Stimulated activated CD8-positive, alpha-beta memory T cell treated with anti-CD3 and anti-CD28 coated beads, Interleukin-12 subunit alpha, Interleukin-12 subunit beta, amount 100 ng/mL, for 4 hours (primary cell): ENCODE results near the gene ITPK1.
"Not testable (repeated sequence)": the region's sequence is repeated elsewhere in the genome, so short reads cannot be mapped to it uniquely, and the experiment has no call there.

ENCODE experiments used
- DNase-seq: peaks from one replicate; pipeline ENCODE4 v3.0.0-alpha.2; 2020; ENCODE audit warnings: low read depth

Gene ITPK1

DNA sequence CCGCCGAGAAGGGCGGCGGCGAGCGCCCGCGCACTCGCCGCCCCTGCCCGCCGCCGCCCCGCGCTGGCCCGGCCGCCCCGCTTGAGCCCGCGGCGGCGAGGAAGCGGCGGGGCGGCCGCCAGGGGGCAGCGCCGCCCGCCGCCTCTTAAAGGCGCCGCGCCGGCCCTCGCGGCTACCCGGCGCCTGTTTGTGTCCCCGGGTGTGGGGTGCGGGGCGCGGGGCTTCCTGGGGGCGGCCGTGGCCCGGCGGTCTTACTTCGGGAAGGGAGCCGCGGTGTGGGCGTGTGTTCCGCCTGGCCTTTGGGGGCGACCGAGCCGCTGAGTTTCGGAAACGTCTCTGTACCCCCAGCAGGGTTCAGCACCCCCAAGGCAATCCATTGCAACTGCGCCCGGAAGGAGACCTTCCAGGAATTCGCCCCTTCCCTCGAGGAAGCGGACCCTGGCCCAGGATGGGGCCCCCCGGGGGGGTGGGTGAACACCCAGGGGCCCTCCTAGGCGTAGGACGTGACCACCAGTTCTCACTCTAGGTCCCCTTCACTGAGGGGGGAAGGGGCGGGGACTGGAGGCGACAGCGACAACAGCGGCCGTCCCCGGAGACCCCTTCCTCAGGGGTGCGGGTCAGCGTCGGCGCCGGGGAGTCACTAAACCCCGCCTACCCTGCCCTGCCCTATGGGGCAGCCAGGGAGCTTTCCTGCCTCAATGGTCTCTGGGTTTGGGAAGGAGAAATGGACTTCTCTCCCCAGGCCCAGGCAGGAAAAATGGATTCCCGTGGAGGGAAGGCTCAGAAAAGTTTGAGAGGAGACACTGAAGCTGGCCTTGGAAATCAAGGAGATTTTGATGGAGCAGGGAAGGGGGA is at the start of gene ITPK1:
TSS of gene ITPK1 (minus strand) at position 105 of the 855 bp plus-strand sequence. CDS start 762 bp downstream, outside the sequence.
- peak; percentile 42 for DNase-seq

DNA sequence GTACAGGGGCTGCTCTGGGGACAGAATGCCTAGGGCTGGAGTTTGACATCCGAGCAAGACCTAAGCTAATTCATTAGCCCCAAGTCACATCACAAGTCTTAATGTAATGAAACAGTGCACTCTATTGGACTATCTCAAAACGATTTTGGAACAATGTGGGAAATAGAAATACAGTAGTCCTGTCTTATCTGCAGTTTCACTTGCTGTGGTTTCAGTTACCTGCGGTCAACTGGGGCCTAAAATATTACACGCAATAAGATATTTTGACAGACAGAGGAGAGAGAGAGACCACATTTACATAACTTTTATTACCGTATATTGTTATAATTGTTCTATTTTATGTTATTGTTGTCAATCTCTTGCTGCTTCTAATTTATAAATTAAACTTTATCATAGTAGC is 47.8 kb upstream of the ITPK1 start:
- no peak for DNase-seq

DNA sequence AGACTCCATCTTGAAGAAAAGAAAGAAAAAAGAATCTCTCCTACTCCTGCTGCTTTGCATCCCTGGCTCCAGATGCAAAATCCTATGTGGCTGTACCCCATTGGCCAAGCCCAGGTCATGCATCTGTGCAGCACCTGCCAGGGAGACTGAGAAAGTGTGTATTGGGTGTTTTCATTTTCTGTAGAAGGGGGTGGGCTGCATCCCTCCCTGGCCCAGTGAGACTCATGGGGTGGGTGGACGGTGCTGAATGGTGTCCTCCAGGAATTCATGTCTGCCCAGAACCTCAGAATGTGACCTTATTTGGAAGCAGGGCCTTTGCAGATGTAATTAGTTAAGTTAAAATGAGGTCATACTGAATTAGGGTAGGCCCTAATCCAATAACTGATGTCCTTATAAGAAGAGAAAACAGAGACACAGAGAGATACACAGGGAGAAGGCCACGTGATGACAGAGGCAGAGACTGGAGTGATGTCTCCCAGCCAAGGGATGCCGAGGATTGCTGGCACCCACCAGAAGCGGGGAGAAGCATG is 45.8 kb upstream of the ITPK1 start:
- DNase-seq: no peak

DNA sequence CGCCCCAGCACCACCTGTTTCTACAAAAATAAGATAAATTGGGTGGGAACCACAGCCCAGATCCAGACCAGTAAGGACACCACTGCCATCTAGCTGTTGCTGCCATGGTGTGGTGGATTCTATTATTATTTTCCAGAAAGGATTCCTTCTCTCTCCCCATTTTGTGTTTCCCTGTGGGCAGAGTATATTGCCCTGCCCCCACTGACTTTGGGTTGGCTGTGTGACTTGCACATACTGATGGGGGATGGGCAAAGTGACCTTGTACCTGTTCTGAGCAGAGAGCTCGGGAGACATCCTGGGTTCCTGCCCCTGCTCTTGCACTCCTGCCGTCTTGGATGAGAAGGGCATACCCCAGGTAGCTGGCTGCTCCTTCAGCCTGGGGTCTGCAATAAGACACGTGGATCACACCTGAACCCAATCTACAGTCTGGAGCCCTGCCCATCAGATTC is 44.7 kb upstream of the ITPK1 start:
- DNase-seq: no peak

DNA sequence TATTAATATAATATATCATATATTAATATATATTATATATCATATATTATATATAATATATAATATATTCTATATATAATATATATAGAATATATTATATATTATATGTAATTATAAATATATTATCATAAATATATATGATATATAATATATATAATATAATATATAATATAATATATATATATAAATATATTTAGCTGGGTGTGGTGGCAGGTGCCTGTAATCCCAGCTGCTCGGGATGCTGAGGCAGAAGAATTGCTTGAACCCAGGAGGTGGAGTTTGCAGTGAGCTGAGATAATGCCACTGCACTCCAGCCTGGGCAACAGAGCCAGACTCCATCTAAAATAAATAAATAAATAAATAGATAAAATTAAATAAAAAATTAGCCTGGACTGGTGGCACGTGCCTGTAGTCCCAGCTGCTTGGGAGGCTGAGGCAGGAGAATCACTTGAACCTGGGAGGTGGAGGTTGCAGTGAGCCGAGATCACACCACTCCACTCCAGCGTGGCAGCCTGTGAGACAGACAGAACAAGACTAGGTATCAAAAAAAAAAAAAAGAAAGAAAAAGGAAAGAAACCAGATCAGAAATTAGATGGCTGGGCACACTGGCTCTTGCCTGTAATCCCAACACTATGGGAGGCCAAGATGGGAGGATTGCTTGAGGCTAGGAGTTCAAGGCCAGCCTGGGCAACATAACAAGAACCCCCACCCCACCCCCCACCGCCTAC is 44.1 kb upstream of the ITPK1 start:
- not testable (repeated sequence) for DNase-seq

DNA sequence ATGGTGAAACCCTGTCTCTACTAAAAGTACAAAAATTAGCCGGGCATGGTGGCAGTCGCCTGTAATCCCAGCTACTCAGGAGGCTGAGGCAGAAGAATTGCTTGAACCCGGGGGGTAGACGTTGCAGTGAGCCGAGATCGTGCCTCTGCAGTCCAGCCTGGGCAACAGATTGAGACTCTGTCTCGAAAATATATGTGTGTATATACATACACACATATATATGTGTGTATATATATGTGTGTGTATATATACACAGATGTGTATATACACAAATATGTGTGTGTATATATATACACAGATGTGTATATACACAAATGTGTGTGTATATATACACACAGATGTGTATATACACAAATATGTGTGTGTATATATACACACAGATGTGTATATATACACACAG is 42.6 kb upstream of the ITPK1 start:
- not testable (repeated sequence) for DNase-seq

DNA sequence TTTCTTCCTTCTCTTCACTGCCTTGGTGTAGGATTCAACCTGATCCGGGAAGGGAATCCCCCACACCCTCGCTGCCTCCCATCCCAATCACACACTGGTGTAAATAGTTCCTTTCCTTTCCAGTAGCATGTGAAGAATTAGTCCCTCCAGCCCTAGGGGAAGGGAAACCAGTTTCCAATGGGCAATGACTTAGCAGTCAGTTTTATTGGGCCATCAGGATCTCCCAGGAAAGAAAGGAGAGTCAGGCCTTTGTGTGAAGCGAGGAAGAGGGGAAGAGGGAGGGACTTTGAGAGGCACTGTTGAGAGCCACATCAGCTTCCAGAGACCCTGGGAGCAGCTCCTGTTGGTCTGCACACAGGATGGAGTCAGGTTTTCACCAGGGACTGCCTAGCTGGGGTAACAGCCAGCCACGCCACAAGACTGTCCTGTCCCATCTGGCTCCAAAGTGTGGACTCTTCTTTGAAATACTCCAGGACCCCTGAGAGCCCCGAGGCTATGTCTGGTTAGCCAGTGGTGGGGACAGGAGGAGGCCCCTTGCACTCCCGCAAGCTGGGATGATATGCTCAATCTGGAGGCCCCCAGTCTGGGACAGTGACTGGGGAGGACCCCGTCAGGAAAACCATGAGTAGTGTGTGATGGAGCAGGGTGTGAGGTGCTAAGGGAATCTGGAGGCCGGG is 41.1 kb upstream of the ITPK1 start:
- DNase-seq: no peak

DNA sequence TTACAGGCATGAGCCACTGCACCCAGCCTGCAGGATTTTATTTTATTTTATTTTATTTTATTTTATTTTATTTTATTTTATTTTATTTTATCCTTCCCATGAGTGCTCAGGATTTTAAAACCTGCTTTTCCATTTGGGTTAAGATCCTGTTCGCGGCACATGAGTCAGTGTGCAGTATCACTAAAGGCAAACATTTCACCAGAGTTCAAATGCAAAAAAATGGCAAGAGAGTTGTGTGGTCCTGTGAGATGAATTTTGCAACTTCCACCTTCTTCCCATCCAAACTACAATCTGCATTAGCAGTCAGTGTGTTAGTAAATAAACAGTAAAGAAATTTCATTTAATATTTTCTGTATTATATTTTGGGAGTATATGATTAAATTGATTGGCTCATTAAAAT is 39.9 kb upstream of the ITPK1 start:
- no peak for DNase-seq

DNA sequence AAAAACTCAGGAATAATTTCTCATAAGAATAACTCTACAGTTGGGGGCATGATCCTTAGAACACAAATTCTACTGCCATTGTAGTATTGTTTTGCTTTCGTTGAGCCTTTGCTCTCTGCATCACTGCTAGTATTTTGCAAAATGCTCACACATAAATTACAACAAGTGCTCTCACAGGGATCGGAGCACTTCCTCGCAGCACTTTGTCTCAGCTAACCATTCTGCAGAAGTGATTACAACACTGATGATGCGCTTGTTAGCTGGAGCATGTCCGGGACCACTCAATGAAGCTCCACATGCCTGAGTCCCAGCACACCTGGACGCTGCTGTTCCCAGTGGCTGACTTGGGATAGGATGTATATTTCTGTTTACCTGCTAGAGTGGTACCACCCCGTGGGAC is 37.4 kb upstream of the ITPK1 start:
- DNase-seq: no peak

DNA sequence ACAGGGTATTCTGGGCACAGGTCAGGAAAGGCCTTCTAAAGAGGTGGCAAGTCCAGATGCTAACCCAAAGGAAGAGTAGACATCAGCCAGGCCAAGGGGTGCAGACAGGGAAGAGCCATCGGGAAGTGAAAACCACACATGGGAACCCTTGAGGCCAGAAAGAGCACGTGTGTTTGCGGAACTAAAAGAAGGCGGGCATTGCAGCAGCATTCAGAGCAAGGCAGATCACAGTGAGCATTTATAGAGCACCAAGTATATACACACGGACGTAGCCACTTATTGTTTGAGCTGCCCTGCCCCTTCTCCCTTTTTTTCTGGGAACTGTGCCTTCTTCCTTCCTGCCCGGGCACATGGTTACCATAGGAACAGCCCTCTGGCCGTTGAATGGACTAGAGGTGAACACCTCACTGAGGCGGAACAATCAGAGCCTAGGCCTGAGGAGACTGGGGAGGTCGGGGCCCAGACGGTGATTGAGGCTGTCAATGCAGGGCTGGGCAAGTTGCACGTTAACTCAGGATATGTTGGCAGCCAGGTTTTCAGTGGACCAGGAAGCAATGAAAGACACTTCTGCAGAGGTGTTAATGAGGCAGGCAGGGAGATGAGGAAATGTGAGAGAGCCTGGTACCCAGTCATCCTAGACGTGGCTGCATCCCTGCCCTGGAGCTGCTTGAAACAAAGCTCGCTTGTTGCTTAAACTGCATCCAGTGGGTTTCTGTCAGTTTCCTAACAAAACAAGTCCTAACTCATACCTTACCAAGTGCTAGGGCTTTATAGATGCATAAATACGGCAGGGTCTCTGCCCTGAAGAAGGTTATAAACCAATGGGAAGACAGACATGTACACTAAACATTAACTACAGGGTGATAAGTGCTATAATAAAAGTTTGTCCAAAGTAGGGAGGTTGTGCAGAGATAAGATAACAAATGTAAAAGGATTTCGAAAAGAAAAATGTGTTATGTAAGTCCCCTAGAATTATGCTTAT is 34.8 kb upstream of the ITPK1 start:
- no peak for DNase-seq

DNA sequence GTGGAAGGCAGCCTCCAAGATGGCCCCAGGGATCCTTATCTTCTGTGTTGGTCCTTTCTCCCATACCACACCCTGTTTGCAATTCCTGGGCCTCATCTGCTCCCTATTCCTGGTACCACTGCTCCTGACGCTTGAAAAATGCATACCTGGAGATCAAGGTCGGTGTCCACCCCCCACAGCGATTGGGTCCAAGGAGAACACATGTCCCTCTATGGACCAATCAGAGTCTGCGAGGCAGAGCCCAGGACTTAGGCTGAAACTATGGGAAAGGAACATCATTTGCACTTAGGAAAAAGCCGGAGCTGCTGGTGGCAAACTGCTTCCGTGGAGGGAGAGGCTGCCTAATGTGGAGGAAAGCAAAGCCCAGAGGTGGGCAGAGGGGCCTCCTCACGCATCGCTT is 33.3 kb upstream of the ITPK1 start:
- DNase-seq: no peak

DNA sequence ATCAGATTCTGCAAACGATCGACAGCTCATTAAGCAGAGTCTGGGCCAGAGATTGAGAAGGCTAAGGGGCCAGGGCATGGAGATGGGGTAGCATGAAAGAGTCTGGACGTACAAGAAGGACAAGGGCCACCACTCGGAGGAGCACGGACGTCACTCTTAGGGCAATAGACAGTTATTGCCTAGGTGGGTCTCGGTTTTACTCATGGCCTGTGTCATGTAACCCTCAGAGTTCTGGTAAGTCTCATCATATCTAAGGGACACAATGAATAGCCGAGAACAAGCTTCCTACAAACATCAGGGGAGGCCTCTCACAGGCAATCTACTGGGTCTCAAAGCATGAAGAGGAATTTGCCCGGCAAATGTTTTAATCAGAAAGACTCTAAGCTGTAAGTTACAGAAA is 30.4 kb upstream of the ITPK1 start:
- no peak for DNase-seq

DNA sequence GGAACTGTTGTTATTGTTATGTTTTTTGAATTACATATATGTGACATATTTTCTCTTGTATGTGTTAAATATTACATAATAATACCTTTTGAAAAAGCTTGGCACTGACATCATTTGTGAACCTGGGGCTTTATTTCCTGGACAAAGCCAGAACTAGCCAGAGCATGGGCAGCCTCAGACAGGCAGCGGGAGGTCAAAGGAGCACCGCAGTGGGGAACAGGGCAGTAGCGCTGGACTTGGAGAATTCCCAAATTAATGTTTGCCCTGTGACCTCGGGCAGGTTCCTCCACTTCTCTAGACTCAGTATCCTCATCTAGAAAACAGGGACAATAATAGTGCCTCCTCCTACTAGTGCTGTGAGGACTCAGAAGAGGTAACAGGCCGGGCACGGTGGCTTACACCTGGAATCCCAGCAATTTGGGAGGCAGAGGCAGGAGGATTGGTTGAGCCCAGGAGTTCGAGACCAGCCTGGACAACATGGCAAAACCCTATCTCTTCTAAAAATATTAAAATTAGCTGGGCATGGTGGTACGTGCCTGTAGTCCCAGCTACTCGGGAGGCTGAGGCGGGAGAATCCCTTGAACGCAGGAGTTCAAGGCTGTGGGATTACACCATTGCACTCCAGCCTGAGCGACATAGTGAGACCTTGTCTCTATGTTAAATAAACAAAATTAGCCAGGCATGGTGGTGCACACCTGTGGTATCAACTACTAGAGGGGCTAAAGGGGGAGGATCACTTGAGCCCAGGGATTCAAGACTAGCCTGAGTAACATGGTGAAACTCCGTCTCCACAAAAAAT is 27.3 kb upstream of the ITPK1 start:
- no peak for DNase-seq

DNA sequence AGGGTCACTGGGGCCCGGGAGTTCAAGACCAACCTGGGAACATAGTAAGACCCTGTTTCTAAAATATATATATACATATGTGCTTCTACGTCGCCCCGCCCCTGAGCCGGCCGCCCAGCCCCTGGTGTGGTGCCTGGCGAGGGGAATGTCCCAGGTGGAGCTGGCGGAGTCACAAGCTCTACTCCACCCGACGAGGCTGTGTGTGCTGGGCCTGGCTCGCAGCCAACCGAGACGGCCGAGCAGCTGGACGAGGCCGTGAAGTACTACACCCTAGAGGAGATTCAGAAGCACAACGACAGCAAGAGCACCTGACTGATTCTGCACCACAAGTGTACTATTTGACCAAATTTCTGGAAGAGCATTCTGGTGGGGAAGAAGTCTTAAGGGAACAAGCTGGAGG is 22.1 kb upstream of the ITPK1 start:
- no peak for DNase-seq

DNA sequence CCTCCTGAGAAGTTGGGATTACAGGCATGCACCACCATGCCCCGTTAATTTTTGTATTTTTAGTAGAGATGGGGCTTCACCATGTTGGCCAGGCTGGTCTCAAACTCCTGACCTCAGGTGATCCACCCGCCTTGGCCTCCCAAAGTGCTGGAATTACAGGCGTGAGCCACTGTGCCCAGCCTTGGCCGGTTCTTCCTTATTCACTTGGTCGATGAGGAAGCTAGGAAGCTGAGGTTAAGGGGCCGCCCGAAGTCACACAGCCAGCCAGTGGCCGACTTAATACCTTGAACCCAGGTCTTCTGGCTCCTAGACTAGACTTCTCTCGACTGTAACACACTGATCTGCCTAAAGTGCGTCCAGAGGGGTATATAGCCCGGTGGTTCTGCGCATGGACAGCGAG is 20.8 kb upstream of the ITPK1 start:
- DNase-seq: not testable (repeated sequence)

DNA sequence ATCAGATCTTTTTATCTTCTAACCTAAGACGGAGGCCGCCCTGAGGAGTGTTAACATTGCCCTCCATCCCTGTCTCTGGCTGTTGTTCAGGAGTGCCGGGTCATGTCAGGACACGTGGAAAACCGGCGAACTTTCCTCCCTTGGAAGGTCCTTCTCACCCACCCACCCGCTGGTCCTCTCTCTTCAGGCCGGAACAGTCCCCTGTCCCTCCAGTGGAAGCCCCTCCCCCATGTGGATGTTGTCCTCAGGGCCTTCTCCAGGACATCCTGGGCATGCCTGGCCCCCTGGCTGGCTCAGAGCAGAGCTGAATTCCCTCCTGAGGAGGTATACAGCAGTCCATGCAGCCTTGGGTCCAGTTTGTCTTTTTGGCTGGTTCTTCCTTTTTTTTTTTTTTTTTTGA is 20.3 kb upstream of the ITPK1 start:
- no peak for DNase-seq

DNA sequence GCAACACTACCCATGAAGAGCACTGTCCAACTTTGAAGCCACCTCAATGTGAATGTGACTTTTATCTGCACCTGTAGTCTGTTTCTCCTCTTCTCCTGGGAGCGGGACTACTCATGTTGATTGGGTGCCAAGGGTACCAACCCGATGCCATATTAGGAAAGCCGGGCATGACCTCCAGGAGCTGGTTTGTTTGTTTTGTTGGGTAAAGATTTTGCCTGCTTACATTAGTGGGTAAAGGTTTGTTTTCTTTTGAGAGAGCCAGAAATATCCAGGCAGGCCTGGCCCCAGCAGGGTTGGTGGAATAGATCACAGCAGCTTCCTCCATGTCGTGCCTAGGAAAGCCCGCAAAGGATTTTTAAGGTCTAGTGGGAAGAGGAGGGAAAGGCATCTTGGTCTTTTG is 19.7 kb upstream of the ITPK1 start:
- no peak for DNase-seq

DNA sequence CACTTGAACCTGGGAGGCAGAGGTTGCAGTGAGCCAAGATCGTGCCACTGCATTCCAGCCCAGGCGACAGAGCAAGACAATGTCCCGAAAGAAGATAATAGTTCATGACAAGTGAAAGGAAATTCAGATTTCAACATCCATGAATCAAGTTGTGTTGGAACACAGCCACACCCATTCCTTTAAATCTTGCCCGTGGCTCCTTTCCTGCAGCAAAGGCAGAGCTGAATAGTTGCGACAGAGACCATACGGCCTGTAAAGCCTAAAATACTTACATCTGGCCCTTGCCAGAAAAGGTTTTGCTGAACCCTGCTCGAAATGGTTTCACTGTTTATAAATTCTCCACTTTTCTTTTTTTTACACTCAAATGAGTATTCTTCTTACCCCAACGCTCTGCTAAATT is 17.7 kb upstream of the ITPK1 start:
- DNase-seq: no peak

DNA sequence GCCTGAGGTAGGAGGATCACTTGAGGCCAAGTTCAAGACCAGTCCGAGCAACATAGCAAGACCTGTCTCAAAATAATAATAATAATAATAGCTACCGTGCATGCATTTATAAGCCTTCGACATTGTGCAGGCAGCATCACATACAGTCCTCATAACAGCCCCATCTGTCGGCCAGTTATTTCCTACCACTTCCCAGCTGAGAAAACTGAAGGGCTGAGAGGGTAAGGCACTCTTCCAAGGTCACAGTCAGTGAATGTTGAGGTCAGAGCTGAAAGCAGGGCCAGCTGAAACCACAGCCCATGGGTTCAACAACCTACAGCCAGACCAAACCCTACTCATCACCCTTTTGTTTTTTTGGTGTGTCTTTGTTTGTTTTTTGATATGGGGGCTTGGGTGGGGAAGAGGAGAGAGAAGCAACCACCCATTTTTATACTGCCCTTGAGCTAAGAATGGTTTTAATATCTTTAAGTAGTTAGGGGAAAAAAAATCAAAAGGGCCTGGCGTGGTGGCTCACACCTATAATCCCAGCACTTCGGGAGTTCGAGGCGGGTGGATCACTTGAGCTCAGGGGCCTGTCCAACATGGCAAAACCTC is 16.8 kb upstream of the ITPK1 start:
- DNase-seq: no peak

DNA sequence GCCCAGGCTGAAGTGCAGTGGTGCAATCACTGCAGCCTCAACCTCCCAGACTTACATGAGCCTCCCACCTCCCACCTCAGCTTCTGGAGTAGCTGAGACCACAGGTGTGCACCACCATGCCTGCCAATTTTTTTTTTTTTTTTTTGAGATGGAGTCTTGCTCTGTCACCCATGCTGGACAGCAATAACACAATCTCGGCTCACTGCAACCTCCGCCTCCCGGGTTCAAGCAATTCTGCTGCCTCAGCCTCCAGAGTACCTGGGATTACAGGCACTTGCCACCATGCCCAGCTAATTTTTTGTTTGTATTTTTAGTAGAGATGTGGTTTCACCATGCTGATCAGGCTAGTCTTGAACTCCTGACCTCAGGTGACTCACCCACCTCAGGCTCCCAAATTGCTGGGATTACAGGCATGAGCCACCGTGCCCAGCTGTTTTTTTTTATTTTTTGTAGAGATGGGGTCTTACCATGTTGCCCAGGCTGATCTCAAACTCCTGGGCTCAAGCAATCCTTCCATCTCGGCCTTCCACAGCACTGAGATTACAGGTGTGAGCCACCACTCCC is 15.6 kb upstream of the ITPK1 start:
- not testable (repeated sequence) for DNase-seq
